Measurements from ENCODE around the gene HOXA2. TPM values are rescaled to one million over a fixed set of nuclear protein-coding genes. Genes with fewer than 3 reads are reported as not detected.

HOXA2 gene
- total and polyA plus RNA-seq, 4 donors, result 4.4 to 17.9 (median 12.9) TPM

DNA sequence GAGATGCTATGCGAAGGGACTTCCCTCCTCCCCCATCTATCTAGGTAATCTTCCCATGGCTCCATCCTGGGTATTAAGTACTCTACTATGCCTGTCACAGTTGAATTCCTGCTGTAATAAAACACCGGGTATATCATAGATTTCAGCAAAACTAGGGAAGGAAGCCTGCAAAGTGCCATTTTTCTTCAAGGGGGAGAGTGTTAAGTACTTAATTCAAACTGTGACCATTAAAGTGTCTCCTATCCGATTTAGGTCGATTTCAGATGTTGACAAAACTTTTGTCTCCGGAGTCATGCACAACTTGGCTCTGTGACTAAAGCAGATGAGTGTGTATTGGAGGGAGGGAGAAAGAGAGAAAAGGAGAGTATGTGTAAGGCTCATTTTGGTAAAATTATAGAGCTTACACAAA, 23.5 kb upstream of the HOXA2 start:
- H3K27me3 ChIP-seq (ENCODE audit: control insufficient read depth, insufficient read depth, low read length), result peaks cover 5% of the 10 kb centered on the region
- DNase-seq (ENCODE audit: low read depth in 4 of 6, low spot score in 6 of 6), result peak in 1 of 6 donors; percentile 85

DNA sequence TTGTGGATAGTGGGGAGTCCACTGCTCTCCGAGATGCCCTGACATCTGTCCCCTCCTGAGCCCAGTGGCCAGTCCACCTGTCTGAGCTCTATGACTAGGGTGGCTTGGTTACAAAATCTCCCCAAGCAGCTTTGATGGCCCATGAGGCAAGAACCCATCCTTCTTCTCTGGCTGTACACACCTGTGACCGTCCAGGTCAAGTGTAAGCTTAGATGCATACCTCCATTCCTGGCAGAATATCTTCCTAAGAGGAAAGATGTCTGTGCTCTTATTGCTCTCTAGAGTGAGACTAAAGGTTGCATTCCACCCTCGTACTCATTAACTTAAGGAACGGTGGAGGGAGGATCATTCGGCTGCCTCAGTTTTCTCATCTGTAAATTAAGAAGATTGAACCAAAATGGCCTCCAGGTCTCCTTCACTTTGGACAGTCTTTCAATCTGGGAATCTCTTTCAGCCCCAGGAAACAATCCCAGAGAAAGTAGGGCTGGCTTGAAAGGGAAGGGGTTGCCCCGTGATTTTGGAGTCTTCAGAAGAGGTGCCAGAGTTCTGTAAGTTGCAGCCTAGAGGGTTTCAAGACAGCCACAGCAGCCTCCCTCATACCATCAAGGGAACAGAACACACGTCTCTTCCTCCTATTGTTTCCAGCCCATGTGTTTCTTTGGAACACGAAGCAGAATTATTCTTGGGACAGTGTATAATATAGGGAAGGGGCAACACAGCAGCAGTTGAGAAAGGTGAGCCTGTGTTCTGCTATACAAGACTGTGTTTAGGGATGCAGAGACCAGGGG, 22.6 kb upstream of the HOXA2 start:
- H3K36me3 ChIP-seq (ENCODE audit: control insufficient read depth, insufficient read depth, low read length), result peaks cover 22% of the 10 kb centered on the region
- H3K27me3 ChIP-seq (ENCODE audit: control insufficient read depth, insufficient read depth, low read length), result peaks cover 8% of the 10 kb centered on the region
- 40% methylated on average over 2 of the region's 8 CpGs for WGBS (ENCODE audit: insufficient coverage)
- peak overlapping the region; percentile 98 for H3K27ac ChIP-seq (ENCODE audit: low read depth, low read length)
- DNase-seq (ENCODE audit: low read depth in 4 of 6, low spot score in 6 of 6), result no peak
- peaks cover 63% of the 10 kb centered on the region for H3K4me1 ChIP-seq (ENCODE audit: control insufficient read depth, insufficient read depth, low read length)
- H3K4me3 ChIP-seq (ENCODE audit: low read depth, low read length), result no peak overlapping the region
- H3K9me3 ChIP-seq (ENCODE audit: control insufficient read depth, insufficient read depth, low read length), result no peaks in the 10 kb centered on the region

More for the DNA sequence above, 23.5 kb upstream of the HOXA2 start:
- Histone ChIP-seq H3K4me1 (ENCODE audit: control insufficient read depth, insufficient read depth, low read length) (peaks cover 56% of the 10 kb centered on the region), H3K4me3 (ENCODE audit: low read depth, low read length) (no peak overlapping the region), H3K36me3 (ENCODE audit: control insufficient read depth, insufficient read depth, low read length) (peaks cover 22% of the 10 kb centered on the region), H3K27ac (ENCODE audit: low read depth, low read length) (peak overlapping the region; percentile 98), H3K9me3 (ENCODE audit: control insufficient read depth, insufficient read depth, low read length) (no peaks in the 10 kb centered on the region)
- WGBS (ENCODE audit: insufficient coverage), result 31% methylated on average over 2 of the region's 5 CpGs

- 16% methylated on average over 41 of the region's 43 CpGs for WGBS (ENCODE audit: insufficient coverage)
- DNase-seq (ENCODE audit: low read depth in 4 of 6, low spot score in 6 of 6), result peak in 2 of 6 donors; percentile 75 to 91
- Histone ChIP-seq H3K4me3 (ENCODE audit: low read depth, low read length) (peak overlapping the region; percentile 46), H3K36me3 (ENCODE audit: control insufficient read depth, insufficient read depth, low read length) (peaks cover 19% of the 10 kb centered on the region), H3K27ac (ENCODE audit: low read depth, low read length) (peak overlapping the region; percentile 98), H3K4me1 (ENCODE audit: control insufficient read depth, insufficient read depth, low read length) (peaks cover 62% of the 10 kb centered on the region), H3K27me3 (ENCODE audit: control insufficient read depth, insufficient read depth, low read length) (peaks cover 8% of the 10 kb centered on the region), H3K9me3 (ENCODE audit: control insufficient read depth, insufficient read depth, low read length) (no peaks in the 10 kb centered on the region)
Measured at GRCh38 chr7:27124096-27124901, 21.8 kb upstream of the HOXA2 start.

- H3K36me3 ChIP-seq (ENCODE audit: control insufficient read depth, insufficient read depth, low read length), result peaks cover 17% of the 10 kb centered on the region
- no peaks in the 10 kb centered on the region for H3K9me3 ChIP-seq (ENCODE audit: control insufficient read depth, insufficient read depth, low read length)
- 26% methylated on average over 14 of the region's 26 CpGs for WGBS (ENCODE audit: insufficient coverage)
- peaks cover 10% of the 10 kb centered on the region for H3K27me3 ChIP-seq (ENCODE audit: control insufficient read depth, insufficient read depth, low read length)
- peak overlapping the region; percentile 98 for H3K27ac ChIP-seq (ENCODE audit: low read depth, low read length)
- peaks cover 60% of the 10 kb centered on the region for H3K4me1 ChIP-seq (ENCODE audit: control insufficient read depth, insufficient read depth, low read length)
- H3K4me3 ChIP-seq (ENCODE audit: low read depth, low read length), result peak overlapping the region; percentile 46
- no peak for DNase-seq (ENCODE audit: low read depth in 4 of 6, low spot score in 6 of 6)
Measured at GRCh38 chr7:27123477-27124053, 21.1 kb upstream of the HOXA2 start.

DNA sequence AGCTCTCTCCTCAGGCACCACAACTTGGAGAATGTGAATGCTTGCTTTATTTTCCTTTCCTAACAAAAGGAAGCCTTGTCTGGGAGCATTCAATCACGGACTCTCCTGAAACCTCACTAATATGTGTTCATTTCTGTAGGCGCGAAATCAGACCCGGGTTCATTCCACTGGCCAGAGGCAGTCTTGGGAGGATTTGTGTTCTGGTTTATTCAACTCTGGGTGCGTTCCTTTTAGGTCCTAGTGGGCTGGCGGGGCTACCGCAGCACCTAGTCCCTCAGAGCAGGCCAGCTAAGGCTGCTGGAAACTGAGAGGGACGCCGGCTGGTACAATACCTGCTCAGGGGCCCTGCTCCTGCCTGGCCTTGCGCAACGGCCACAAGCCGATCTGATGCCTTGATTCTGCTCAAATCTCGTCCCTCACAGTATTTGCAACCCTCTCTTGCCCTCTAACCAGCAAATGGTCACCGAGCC, 20.6 kb upstream of the HOXA2 start:
- peaks cover 18% of the 10 kb centered on the region for H3K36me3 ChIP-seq (ENCODE audit: control insufficient read depth, insufficient read depth, low read length)
- peaks cover 11% of the 10 kb centered on the region for H3K27me3 ChIP-seq (ENCODE audit: control insufficient read depth, insufficient read depth, low read length)
- peak in 2 of 6 donors; percentile 77 to 87 for DNase-seq (ENCODE audit: low read depth in 4 of 6, low spot score in 6 of 6)
- peak overlapping the region; percentile 98 for H3K27ac ChIP-seq (ENCODE audit: low read depth, low read length)
- H3K4me1 ChIP-seq (ENCODE audit: control insufficient read depth, insufficient read depth, low read length), result peaks cover 66% of the 10 kb centered on the region
- 16% methylated on average over 11 of the region's 14 CpGs for WGBS (ENCODE audit: insufficient coverage)
- no peaks in the 10 kb centered on the region for H3K9me3 ChIP-seq (ENCODE audit: control insufficient read depth, insufficient read depth, low read length)
- peak overlapping the region; percentile 46 for H3K4me3 ChIP-seq (ENCODE audit: low read depth, low read length)

DNA sequence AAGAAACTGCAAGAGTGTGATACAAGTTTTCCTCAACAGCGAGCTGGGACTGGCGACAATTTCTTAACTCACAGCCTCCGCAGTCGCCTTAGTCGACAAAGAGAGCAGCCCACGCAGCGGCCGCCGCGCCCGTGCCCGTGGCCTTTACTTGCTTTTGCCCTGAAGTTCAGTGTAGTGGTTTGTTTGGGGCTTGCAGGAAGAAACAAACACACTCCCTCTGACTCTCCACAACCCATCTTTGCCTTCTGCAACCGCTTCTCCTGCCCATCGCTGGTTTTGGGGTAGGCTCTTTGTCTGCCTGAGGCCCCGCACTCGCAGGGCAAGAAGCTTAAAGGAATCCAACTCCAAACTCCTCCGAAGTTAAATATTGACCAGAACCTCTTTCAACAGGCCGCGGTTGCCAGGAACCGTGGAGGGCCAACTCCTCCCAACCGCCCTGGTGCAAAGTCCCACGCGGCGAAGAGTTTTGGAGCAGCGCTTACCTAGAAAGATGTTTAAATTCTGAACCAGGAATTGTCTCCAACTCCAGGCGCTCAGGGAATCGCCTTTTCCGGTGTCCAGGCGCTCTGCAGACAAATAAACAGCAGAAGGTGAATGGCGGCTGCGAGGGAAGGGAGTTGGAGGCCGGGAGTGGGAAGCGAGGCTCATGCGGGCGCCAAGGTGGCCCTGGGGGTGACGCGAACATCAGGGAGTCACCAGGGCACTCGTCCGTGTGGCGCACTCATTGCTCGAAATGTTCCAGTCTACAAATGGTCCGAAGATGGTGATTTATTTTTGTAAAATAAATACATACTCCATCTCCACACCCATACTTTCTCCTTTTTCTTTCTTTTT, 19.8 kb upstream of the HOXA2 start:
- Histone ChIP-seq H3K9me3 (ENCODE audit: control insufficient read depth, insufficient read depth, low read length) (no peaks in the 10 kb centered on the region), H3K4me3 (ENCODE audit: low read depth, low read length) (peak overlapping the region; percentile 46), H3K4me1 (ENCODE audit: control insufficient read depth, insufficient read depth, low read length) (peaks cover 73% of the 10 kb centered on the region), H3K36me3 (ENCODE audit: control insufficient read depth, insufficient read depth, low read length) (peaks cover 25% of the 10 kb centered on the region), H3K27ac (ENCODE audit: low read depth, low read length) (peak overlapping the region; percentile 98), H3K27me3 (ENCODE audit: control insufficient read depth, insufficient read depth, low read length) (peaks cover 12% of the 10 kb centered on the region)
- DNase-seq (ENCODE audit: low read depth in 4 of 6, low spot score in 6 of 6), result peak in 1 of 6 donors; percentile 74
- WGBS (ENCODE audit: insufficient coverage), result 19% methylated on average over 25 of the region's 42 CpGs

- H3K27ac ChIP-seq (ENCODE audit: low read depth, low read length), result peak overlapping the region; percentile 98
- WGBS (ENCODE audit: insufficient coverage), result 14% methylated on average over 7 of the region's 7 CpGs
- peaks cover 28% of the 10 kb centered on the region for H3K36me3 ChIP-seq (ENCODE audit: control insufficient read depth, insufficient read depth, low read length)
- H3K4me1 ChIP-seq (ENCODE audit: control insufficient read depth, insufficient read depth, low read length), result peaks cover 78% of the 10 kb centered on the region
- H3K4me3 ChIP-seq (ENCODE audit: low read depth, low read length), result peak overlapping the region; percentile 46
- peaks cover 17% of the 10 kb centered on the region for H3K27me3 ChIP-seq (ENCODE audit: control insufficient read depth, insufficient read depth, low read length)
- no peak for DNase-seq (ENCODE audit: low read depth in 4 of 6, low spot score in 6 of 6)
- no peaks in the 10 kb centered on the region for H3K9me3 ChIP-seq (ENCODE audit: control insufficient read depth, insufficient read depth, low read length)
Measured at GRCh38 chr7:27121684-27122076, 19.2 kb upstream of the HOXA2 start.

GRCh38 chr7:27119412-27119911, 17.0 kb upstream of the HOXA2 start:
- no peaks in the 10 kb centered on the region for H3K9me3 ChIP-seq (ENCODE audit: control insufficient read depth, insufficient read depth, low read length)
- WGBS (ENCODE audit: insufficient coverage), result no CpG with 5 or more reads among the region's 1 CpG
- peak overlapping the region; percentile 16 for H3K4me3 ChIP-seq (ENCODE audit: low read depth, low read length)
- no peak for DNase-seq (ENCODE audit: low read depth in 4 of 6, low spot score in 6 of 6)
- peaks cover 11% of the 10 kb centered on the region for H3K27me3 ChIP-seq (ENCODE audit: control insufficient read depth, insufficient read depth, low read length)
- peaks cover 78% of the 10 kb centered on the region for H3K4me1 ChIP-seq (ENCODE audit: control insufficient read depth, insufficient read depth, low read length)
- peak overlapping the region; percentile 98 for H3K27ac ChIP-seq (ENCODE audit: low read depth, low read length)
- peaks cover 36% of the 10 kb centered on the region for H3K36me3 ChIP-seq (ENCODE audit: control insufficient read depth, insufficient read depth, low read length)
